ENCODE results near the gene ATAT1.

DNA sequence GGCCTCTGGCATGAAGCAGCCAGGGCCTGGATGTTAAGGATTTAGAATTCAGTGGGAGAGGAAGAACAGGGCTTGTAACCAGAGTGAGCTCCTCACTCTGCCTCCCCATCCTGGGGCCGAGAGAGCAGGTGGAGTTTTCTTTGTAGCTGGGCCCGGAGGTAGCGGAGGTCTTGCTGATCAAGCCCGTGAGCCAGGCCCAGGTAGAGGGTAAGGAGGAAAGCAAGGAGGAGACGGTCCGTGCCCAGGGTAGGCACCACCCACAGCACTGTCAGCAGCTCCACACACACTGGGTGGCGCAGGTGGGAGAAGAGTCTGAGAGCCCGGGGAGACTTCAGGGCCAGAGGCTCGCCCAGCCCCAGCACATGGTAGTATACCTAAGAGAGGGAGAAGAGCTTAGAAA lies 61.9 kb downstream of the ATAT1 start:
- TF ChIP-seq, protein P1, sequence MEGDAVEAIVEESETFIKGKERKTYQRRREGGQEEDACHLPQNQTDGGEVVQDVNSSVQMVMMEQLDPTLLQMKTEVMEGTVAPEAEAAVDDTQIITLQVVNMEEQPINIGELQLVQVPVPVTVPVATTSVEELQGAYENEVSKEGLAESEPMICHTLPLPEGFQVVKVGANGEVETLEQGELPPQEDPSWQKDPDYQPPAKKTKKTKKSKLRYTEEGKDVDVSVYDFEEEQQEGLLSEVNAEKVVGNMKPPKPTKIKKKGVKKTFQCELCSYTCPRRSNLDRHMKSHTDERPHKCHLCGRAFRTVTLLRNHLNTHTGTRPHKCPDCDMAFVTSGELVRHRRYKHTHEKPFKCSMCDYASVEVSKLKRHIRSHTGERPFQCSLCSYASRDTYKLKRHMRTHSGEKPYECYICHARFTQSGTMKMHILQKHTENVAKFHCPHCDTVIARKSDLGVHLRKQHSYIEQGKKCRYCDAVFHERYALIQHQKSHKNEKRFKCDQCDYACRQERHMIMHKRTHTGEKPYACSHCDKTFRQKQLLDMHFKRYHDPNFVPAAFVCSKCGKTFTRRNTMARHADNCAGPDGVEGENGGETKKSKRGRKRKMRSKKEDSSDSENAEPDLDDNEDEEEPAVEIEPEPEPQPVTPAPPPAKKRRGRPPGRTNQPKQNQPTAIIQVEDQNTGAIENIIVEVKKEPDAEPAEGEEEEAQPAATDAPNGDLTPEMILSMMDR (IDR thresholded peaks at IDR 0.05): no peak
- TF ChIP-seq POLR2A (IDR thresholded peaks at IDR 0.05): no peak
- no peak for TF ChIP-seq POLR2AphosphoS5 (IDR thresholded peaks at IDR 0.05; ENCODE audit: insufficient read depth in 1 of 2, low read depth in 1 of 2)

Measured in vagina (tissue), 2 donors.